Loucy (cell line): ENCODE data around the gene MT4.

Experiments used
- H2AFZ ChIP-seq: fragments of 200-600 bp; sonication (generic); 2 replicates; pipeline ENCODE4 v1.6.0; 2016; ENCODE audit warnings: antibody characterized with exemption, mild to moderate bottlenecking, low read length, moderate library complexity
- H3F3A ChIP-seq: fragments of 200-600 bp; 2 replicates; pipeline ENCODE4 v1.6.0; 2016; ENCODE audit warnings: antibody characterized with exemption, low read depth, mild to moderate bottlenecking
- H3K27me3 ChIP-seq: fragments of 200-600 bp; sonication (generic); 2 replicates; pipeline ENCODE4 v1.6.1; 2014; ENCODE audit warnings: low read length, mild to moderate bottlenecking; ENCODE audit not compliant: insufficient read depth, poor library complexity, severe bottlenecking
- H3K36me3 ChIP-seq: fragments of 200-600 bp; sonication (generic); 2 replicates; pipeline ENCODE4 v1.6.1; 2016; ENCODE audit warnings: low read length; ENCODE audit not compliant: insufficient read depth
- H3K4me1 ChIP-seq: fragments of 200-600 bp; sonication (generic); 2 replicates; pipeline ENCODE4 v1.5.1; 2014; ENCODE audit warnings: low read length, mild to moderate bottlenecking; ENCODE audit not compliant: insufficient read depth, poor library complexity, severe bottlenecking
- H3K4me2 ChIP-seq: fragments of 200-600 bp; sonication (generic); 2 replicates; pipeline ENCODE4 v1.6.0; 2014; ENCODE audit warnings: antibody characterized with exemption, low read length, low read depth, mild to moderate bottlenecking; ENCODE audit not compliant: poor library complexity, severe bottlenecking
- H3K4me3 ChIP-seq: fragments of 200-600 bp; sonication (generic); 2 replicates; pipeline ENCODE4 v1.5.1; 2014; ENCODE audit warnings: low read length, mild to moderate bottlenecking, mixed read lengths; ENCODE audit not compliant: poor library complexity, severe bottlenecking
- H3K79me2 ChIP-seq: fragments of 200-600 bp; sonication (generic); 2 replicates; pipeline ENCODE4 v1.6.1; 2014; ENCODE audit warnings: low read length; ENCODE audit not compliant: insufficient read depth
- H3K9ac ChIP-seq: fragments of 200-600 bp; sonication (generic); 2 replicates; pipeline ENCODE4 v1.6.0; 2014; ENCODE audit warnings: mild to moderate bottlenecking, low read depth, low read length, moderate library complexity; ENCODE audit not compliant: poor library complexity, severe bottlenecking
- H3K9me2 ChIP-seq: fragments of 200-600 bp; sonication (generic); replicated peaks from 2 replicates; pipeline ENCODE4 v1.6.1; 2016; ENCODE audit warnings: low read depth, low read length, mixed read lengths
- H3K9me3 ChIP-seq: fragments of 200-600 bp; sonication (generic); 2 replicates; pipeline ENCODE4 v1.6.1; 2014; ENCODE audit warnings: mild to moderate bottlenecking, antibody characterized with exemption, low read length, low read depth; ENCODE audit not compliant: insufficient read depth
- H4K20me1 ChIP-seq: fragments of 200-600 bp; sonication (generic); 2 replicates; pipeline ENCODE4 v1.6.0; 2014; ENCODE audit warnings: antibody characterized with exemption, low read length, mild to moderate bottlenecking; ENCODE audit not compliant: insufficient read depth, poor library complexity, severe bottlenecking
- EZH2phosphoT487 ChIP-seq: fragments of 200-600 bp; IDR thresholded peaks from 2 replicates; pipeline ENCODE4 v1.6.1; 2018; ENCODE audit warnings: antibody characterized with exemption, mild to moderate bottlenecking, moderate library complexity, borderline replicate concordance
- TF ChIP-seq, protein P1 (sequence below): fragments of 200-600 bp; sonication (generic); conservative IDR thresholded peaks from 2 replicates; pipeline ENCODE4 v1.5.1; 2014; ENCODE audit warnings: mild to moderate bottlenecking, antibody characterized with exemption, low read length

Gene MT4

DNA sequence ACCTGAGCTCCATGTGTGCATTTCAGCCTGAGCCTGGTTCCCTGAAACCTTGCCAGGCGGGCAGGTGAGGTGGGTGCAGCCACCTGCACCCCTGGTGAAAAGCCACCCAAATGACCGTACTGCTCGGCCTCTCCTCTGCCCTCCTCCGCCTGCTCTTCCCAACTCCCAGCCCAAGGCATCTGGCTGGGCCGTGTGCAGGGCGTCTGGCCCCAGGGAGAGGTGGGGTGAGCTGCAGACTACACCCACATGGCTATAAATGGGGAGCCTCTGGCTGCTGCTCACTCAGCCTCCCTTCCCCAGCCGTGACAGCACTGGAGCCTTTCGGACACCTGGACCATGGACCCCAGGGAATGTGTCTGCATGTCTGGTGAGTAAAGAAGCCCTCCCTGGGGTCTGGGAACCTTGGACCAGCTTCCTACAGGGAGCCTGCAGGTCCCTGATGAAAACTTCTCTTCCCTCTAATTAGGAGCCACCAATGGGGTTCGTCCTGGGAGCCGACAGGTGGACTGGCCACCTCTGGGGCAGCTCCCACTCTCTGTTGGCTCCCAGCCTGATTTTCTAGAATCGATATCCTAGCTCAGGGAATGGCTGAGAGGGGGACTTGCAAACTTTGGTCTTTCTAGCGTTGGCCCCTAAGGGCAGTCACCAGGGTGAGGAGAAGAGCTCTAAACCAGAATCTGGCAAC lies at the start of gene MT4:
Gene MT4, plus strand, starts transcription at position 281 of the 685 bp plus-strand sequence. Its CDS starts 56 bp downstream, at position 337.
- H3K27me3 ChIP-seq: no peaks in the 10 kb centered on the region
- no peak within 1 kb of the TSS for H3K4me2 ChIP-seq
- TF ChIP-seq, protein P1, sequence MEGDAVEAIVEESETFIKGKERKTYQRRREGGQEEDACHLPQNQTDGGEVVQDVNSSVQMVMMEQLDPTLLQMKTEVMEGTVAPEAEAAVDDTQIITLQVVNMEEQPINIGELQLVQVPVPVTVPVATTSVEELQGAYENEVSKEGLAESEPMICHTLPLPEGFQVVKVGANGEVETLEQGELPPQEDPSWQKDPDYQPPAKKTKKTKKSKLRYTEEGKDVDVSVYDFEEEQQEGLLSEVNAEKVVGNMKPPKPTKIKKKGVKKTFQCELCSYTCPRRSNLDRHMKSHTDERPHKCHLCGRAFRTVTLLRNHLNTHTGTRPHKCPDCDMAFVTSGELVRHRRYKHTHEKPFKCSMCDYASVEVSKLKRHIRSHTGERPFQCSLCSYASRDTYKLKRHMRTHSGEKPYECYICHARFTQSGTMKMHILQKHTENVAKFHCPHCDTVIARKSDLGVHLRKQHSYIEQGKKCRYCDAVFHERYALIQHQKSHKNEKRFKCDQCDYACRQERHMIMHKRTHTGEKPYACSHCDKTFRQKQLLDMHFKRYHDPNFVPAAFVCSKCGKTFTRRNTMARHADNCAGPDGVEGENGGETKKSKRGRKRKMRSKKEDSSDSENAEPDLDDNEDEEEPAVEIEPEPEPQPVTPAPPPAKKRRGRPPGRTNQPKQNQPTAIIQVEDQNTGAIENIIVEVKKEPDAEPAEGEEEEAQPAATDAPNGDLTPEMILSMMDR: no peak
- TF ChIP-seq EZH2phosphoT487: no peak
- H3K9me2 ChIP-seq: no peaks in the 10 kb centered on the region
- H3K9ac ChIP-seq: no peak within 1 kb of the TSS
- H3K79me2 ChIP-seq: no peaks in the 10 kb centered on the region
- no peaks in the 10 kb centered on the region for H3F3A ChIP-seq
- no peaks in the 10 kb centered on the region for H3K9me3 ChIP-seq
- no peaks in the 10 kb centered on the region for H4K20me1 ChIP-seq
- no peaks in the 10 kb centered on the region for H3K36me3 ChIP-seq
- H2AFZ ChIP-seq: no peak within 1 kb of the TSS
- no peaks in the 10 kb centered on the region for H3K4me1 ChIP-seq
- H3K4me3 ChIP-seq: no peak within 1 kb of the TSS

DNA sequence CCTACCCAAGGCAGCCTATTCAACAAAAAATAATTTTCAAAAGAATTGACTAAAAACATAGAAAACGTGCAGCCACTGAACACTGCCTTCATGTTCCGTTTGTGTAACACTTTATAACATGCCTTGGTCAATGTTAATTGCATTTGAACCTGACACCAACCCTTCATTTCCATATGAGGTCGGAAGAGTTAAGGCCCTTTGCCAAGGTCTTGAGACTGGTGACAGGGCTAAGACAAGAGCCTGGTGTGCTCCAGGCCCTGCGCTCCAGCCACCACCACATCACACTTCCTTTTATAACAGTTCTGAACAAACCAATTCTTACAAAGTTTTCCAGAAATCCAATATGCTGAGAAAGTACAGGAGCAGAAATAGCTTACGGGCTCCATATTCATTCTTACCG lies 49.2 kb upstream of the MT4 start:
- Histone ChIP-seq H3F3A (no peaks in the 10 kb centered on the region), H3K27me3 (no peaks in the 10 kb centered on the region), H3K36me3 (peaks cover 2% of the 10 kb centered on the region; the same call in 1 of the 2 replicates), H3K4me1 (peaks cover 27% of the 10 kb centered on the region), H3K4me2 (peak overlapping the region; percentile 11), H3K9me2 (no peaks in the 10 kb centered on the region), H3K4me3 (no peak overlapping the region), H2AFZ (no peak overlapping the region), H3K9ac (no peak overlapping the region), H4K20me1 (no peaks in the 10 kb centered on the region), H3K79me2 (peaks cover 7% of the 10 kb centered on the region; the same call in 1 of the 2 replicates), H3K9me3 (no peaks in the 10 kb centered on the region)
- TF ChIP-seq, protein P1: no peak
- no peak for TF ChIP-seq EZH2phosphoT487

DNA sequence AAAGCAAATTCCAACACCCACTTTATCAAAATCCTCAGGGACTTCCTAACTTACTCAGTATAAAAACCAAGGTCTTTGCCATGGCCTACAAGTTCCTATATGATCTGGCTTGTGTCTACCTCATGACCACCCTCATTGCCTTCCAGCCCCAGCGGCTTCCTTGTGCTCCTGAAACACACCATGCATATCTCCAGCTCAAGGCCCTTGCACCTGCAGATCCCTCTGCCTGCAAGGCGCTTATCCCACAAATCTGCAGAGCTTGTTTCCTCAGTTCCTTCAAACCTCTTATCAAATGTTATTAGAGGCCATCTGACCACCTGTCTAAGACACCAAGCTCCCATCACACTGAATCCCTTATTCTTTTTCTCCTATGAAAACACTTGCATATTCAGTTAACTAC lies 47.7 kb upstream of the MT4 start:
- no peaks in the 10 kb centered on the region for H3K9me2 ChIP-seq
- no peak overlapping the region for H2AFZ ChIP-seq
- no peak overlapping the region for H3K4me3 ChIP-seq
- no peaks in the 10 kb centered on the region for H3F3A ChIP-seq
- no peaks in the 10 kb centered on the region for H4K20me1 ChIP-seq
- TF ChIP-seq EZH2phosphoT487: no peak
- TF ChIP-seq, protein P1: no peak
- H3K4me1 ChIP-seq: peaks cover 27% of the 10 kb centered on the region
- H3K27me3 ChIP-seq: no peaks in the 10 kb centered on the region
- H3K79me2 ChIP-seq: peaks cover 7% of the 10 kb centered on the region; the same call in 1 of the 2 replicates
- H3K9ac ChIP-seq: no peak overlapping the region
- H3K4me2 ChIP-seq: no peak overlapping the region
- no peaks in the 10 kb centered on the region for H3K9me3 ChIP-seq
- H3K36me3 ChIP-seq: no peaks in the 10 kb centered on the region
